CD4-positive, alpha-beta T cell treated with Interferon alpha-2 for 1 hour (primary cell): ENCODE data around the gene MAK.
A peak's percentile ranks its signal among the peaks of the same experiment; 100 is the strongest.
"Not testable (repeated sequence)": the region's sequence is repeated elsewhere in the genome, so short reads cannot be mapped to it uniquely, and the experiment has no call there.

ENCODE experiments used
- DNase-seq, 2 donors: peaks; one replicate each; pipeline ENCODE4 v3.0.0-alpha.2; 2020 to 2022

Gene MAK

GRCh38 chr6:10771371-10771894, 66.9 kb downstream of the MAK start:
- no peak for DNase-seq

- DNase-seq = no peak
Measured at GRCh38 chr6:10769419-10769818, 68.9 kb downstream of the MAK start.

DNA sequence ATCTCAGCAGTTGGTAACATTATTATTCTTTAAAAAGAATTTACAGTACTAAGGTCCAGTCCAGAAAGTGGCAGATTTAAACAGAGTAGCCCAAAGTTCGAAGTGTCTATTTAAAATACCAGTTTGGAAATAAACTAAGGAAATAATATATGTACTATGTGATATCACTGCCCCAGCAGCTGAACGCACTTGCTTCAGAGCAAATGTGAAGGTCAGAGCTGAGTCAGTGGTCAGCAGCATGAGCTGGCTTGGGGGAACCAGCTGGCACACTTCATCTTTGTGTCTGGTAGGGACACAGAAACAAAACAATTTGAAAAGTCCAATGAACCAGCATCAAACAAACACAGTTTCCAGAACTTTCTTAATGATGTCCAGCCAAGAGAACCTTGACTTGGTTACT, 75.3 kb downstream of the MAK start:
- no peak for DNase-seq

- DNase-seq = no peak
Measured at GRCh38 chr6:10759884-10760329, 78.4 kb downstream of the MAK start.

DNA sequence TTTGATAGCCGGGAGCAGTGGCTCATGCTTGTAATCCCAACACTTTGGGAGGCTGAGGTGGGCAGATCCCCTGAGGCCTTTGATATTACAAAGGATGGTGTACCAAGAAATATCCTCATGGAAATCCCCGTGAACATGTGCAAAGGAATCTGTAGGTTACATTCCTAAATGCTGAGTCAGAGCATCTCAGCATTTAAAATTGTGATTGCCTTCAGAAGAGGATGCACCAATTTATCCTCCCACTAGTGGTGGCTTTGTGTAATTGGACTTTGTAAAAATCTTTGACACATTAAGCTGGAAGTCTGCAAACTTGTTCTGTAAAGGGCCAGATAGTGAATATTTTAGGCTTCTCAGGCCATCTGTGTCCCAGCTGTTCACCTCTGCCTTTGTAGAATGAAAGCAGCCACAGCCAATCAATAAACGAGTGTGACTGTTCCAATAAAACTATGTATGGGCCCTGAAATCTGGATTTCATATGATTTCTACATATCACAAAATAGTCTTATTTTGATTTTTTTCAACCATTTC, 79.0 kb downstream of the MAK start:
- peak in 1 of 2 donors; percentile 41 for DNase-seq

GRCh38 chr6:10756085-10756484, 82.3 kb downstream of the MAK start:
- no peak for DNase-seq

DNA sequence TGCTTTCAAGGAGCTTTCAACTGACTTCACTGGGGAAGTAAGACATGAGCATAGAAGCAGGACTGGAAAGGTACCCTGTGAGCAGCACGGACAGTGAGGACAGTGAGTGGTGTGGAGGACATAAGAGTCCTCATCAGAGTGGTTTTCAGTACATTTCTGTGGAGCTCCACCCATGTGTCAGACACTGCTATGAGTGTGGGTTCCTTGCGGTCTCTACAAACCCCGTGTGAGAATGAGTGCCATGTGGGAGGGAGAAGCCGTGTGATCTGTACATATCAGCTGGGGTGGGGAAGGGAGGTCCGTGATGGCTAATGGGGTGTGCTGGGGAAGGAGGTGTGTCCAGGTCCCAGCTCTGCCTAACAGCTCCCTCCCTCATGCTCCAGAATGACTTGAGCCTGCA, 86.6 kb downstream of the MAK start:
- DNase-seq = peak; percentile 2 to 36

DNA sequence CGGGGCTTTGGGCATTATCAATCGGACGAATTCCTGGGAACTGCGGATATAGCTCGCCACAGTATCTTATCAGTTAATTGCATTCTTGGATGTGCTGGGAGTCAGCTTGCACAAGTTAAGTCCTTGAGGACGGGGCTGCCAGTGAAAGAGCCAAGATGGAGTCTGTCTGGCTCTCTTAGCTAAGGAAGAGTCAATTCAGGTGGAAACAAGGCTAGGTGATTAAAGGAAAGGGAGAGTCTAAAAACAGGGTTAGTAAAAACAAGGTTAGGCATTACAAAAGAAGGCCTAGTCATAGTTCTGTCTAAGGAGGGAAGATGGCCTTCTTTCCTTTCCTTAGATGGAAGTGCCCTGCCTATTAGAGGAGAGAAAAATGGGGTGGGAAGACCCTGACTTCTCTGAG, 87.8 kb downstream of the MAK start:
- DNase-seq = not testable (repeated sequence)

DNA sequence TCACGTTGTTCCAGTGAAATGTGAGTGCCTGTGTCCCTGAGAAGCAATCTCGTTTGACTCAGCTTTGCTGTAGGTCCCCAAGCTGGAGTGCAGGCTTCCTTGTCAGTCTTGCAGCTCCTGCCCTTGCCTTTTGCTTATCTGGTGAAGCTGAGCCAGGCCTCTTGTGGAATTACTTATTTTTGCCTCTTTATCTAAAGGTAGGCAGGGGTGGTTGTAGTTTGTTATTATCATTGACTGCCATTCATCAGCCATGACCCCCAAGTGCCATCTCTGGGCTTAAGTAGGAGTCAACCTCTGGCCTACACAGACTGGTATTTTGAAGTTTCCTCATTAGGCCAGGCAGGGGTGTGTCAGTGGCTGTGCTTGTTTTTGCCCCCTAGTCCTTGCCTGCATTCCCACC, 88.6 kb downstream of the MAK start:
- DNase-seq = no peak

DNA sequence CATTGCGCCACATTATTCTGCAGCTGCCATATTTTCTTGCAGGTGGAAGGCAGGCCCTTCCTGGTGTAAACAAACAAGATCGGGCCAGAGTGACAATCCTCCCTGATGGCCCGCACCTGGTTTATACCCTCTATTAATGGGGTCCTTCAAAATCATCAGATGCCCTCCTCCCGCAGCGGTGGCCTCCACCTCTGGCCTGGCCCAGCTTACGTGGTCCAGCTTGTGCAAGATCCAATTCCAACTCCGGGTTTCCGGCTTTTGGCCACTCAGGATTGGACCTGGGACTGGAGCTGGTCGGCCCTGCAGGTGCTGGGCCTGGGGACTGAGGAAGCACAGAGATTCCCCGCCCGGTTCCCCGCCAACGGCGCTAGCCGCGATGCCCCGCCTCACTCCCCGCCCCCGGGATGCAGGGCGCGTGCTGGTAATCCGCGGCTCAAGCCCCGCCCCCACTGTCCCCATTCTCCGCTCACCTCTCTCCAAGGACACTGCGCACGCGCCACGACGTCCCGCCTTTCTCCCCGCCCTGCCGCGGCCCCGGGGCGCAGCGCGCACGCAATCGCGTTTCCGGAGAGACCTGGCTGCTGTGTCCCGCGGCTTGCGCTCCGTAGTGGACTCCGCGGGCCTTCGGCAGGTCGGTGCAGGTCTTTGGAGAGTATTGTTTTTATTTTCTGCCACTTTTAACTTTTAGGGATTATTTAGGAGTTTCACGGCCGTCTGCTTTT, 90.9 kb downstream of the MAK start, which contains the start of gene TMEM14B:
Gene TMEM14B (plus strand): TSS at position 555 of the 722 bp plus-strand sequence. CDS start 1,441 bp downstream, outside the sequence.
- peak; percentile 98 to 99 for DNase-seq

DNA sequence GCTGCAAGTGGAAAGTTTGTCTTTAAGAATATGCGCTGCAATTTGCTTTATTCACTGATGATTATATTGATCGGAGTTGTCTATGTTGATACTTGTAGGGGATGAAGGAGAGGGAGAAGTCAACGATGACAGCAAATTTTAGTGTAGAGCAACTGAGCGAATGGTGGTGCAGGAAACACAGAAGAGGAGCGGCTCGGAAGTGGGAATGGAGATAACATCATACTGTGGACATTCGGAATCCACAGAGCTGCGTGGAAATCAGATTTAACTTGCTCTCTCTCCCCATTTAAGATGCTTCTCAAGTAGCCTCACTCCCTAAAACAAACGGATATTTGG, 91.5 kb downstream of the MAK start:
- DNase-seq = no peak

- DNase-seq = no peak
Measured at GRCh38 chr6:10745116-10745515, 93.2 kb downstream of the MAK start.

GRCh38 chr6:10743515-10743914, 94.8 kb downstream of the MAK start:
- no peak for DNase-seq

GRCh38 chr6:10742251-10742650, 96.1 kb downstream of the MAK start:
- DNase-seq = no peak

GRCh38 chr6:10741643-10742042, 96.7 kb downstream of the MAK start:
- DNase-seq = not testable (repeated sequence)

- DNase-seq = no peak
Measured at GRCh38 chr6:10740061-10740460, 98.3 kb downstream of the MAK start.

GRCh38 chr6:10736731-10737130, 101.6 kb downstream of the MAK start:
- DNase-seq = no peak

DNA sequence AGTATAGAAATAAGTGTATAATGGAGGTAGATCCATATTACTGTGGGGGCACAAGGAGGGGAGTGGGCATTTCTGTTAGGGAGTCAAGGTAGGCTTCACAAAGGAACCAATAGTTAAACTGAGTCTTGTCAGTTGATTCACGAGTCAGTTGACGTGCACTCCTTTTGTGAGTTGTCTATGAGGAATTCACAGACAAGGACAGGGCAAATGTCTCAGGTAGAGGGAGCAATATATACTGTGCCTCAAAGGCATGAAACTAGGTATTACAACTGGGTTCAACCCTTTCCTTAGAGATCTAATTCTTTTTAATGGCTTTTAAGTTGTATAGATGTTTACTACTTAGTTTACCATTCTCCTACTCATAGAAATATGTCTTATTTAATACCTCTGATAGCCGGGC, 104.5 kb downstream of the MAK start:
- DNase-seq = no peak

- peak; percentile 21 to 50 for DNase-seq
Measured at GRCh38 chr6:10733151-10733715, 105.1 kb downstream of the MAK start.

DNA sequence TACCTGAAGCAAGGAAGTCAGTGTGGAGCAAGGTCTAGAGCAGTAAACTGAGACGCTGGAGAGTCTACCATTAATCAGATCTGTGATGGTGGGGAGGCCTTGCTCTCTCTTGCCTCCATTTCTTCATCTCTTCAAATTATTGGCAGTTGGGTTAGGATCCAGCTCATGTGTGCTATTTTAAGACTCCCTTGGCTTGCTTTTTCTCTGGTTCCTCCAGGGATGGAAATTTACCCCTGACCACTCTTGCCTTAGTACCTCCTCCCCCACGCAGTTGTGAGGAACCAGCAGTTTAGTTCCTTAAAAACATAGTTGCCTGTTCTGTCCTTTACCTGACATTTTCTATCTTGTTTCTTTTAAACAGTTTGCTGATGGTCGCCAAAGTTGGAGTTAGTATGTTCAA, 108.1 kb downstream of the MAK start:
- no peak for DNase-seq

GRCh38 chr6:10725716-10726115, 112.6 kb downstream of the MAK start:
- DNase-seq = no peak

GRCh38 chr6:10725044-10725443, 113.3 kb downstream of the MAK start:
- no peak for DNase-seq

- no peak for DNase-seq
Measured at GRCh38 chr6:10723567-10723881, 114.8 kb downstream of the MAK start.

DNA sequence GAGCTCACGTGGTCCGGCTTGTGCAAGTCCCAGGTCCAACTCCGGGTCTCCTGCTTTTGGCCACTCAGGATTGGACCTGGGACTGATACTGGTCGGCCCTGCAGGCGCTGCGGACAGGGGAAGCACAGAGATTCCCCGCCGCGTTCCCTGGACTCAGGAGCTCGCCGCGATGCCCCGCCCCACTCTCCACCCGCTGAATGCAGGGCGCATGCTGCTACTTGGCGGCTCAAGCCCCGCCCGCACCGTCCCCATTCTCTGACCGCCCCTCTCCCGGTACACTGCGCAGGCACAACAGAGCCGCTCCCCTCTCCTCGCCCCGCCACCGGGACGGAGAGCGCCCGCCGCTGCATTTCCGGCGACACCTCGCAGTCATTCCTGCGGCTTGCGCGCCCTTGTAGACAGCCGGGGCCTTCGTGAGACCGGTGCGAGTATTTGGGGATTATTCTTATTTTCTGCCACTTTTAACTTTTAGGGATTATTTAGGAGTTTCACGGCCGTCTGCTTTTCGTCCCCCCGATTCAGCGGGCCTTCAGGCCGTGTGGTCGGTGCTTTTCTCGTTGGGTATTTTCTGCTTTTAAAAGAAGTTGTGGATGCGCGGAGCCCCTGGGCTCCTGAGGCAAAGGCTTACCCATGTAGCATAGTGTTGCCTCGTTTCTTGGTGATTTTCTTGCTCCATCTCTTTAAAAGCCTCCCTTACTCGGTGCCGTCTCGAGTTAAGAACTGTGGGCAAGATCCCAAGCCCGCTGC, 115.3 kb downstream of the MAK start, which contains the start of gene TMEM14C:
Gene TMEM14C (plus strand): TSS at position 251 of the 747 bp plus-strand sequence. CDS start 1,544 bp downstream, outside the sequence.
- peak; percentile 75 to 82 for DNase-seq
